ENCODE results near the gene SPATA2. TPM values are rescaled to one million over a fixed set of nuclear protein-coding genes. Genes with fewer than 3 reads are reported as not detected.

SPATA2 gene
- total and polyA plus RNA-seq, 2 of the 8 experiments (the other 6 are each of a cell fraction or from before 2014, with no cell fraction given) = 11.0 to 13.0 TPM

GRCh38 chr20:49893242-49894072 is 21.9 kb downstream of the SPATA2 start:
- no peak overlapping the region for H3K14ac ChIP-seq (ENCODE audit: insufficient read length)
- no peak overlapping the region for H2BK12ac ChIP-seq (ENCODE audit: low read depth, low read length)
- H2BK15ac ChIP-seq (ENCODE audit: low read length) = no peak overlapping the region
- TF ChIP-seq SIX5 (IDR thresholded peaks at IDR 0.05; ENCODE audit: low read depth, low read length) = no peak
- no peak for TF ChIP-seq POU5F1 (IDR thresholded peaks at IDR 0.05; ENCODE audit: low read depth, low read length)
- no peak for TF ChIP-seq ZNF274 (IDR thresholded peaks at IDR 0.05; ENCODE audit: borderline replicate concordance, extremely low read depth, low read length)
- no peak for TF ChIP-seq TAF7 (optimal IDR thresholded peaks at IDR 0.05; ENCODE audit: borderline replicate concordance, low read depth, low read length)
- no peak for TF ChIP-seq SUZ12 (IDR thresholded peaks at IDR 0.05; ENCODE audit: low read length)
- no peak for TF ChIP-seq POLR2A (IDR thresholded peaks at IDR 0.05; ENCODE audit: control extremely low read depth in 1 of 2, low read depth in 2 of 2, low read length in 2 of 2)
- no peak for TF ChIP-seq NANOG (IDR thresholded peaks at IDR 0.05; ENCODE audit: insufficient read depth, low read depth, low read length, poor library complexity, severe bottlenecking)
- TF ChIP-seq POLR2AphosphoS5 (IDR thresholded peaks at IDR 0.05; ENCODE audit: low read depth, low read length) = no peak
- TF ChIP-seq HDAC2 (IDR thresholded peaks at IDR 0.05; ENCODE audit: borderline replicate concordance in 1 of 2, low read depth in 2 of 2, low read length in 2 of 2) = no peak
- no peak for TF ChIP-seq SIN3A (conservative IDR thresholded peaks at IDR 0.05 in 1 of 2, IDR thresholded peaks at IDR 0.05 in 1 of 2; ENCODE audit: low read depth in 1 of 2, low read length in 2 of 2)
- no peak for FAIRE-seq
- H3K4me1 ChIP-seq (replicated peaks in 1 of 4; ENCODE audit: control insufficient read depth in 3 of 4, insufficient read depth in 4 of 4, low read length in 3 of 4) = peaks cover 0 to 16% (median 10%) of the 10 kb centered on the region in 4 experiments; a peak in 5 of 7 replicates
- H3K36me3 ChIP-seq (ENCODE audit: control insufficient read depth in 2 of 4, insufficient read depth in 4 of 4, low read length in 3 of 4) = no peaks in the 10 kb centered on the region
- no peaks in the 10 kb centered on the region for H3K79me2 ChIP-seq (ENCODE audit: control insufficient read depth in 1 of 2, insufficient read depth in 2 of 2, low read length in 2 of 2)
- no peak overlapping the region for H2BK5ac ChIP-seq (ENCODE audit: low read depth, low read length)
- H2AFZ ChIP-seq (ENCODE audit: low read length) = no peak overlapping the region
- H3K4me3 ChIP-seq (ENCODE audit: extremely low read depth in 1 of 4, insufficient read depth in 2 of 4, low read depth in 3 of 4, low read length in 4 of 4) = no peak overlapping the region
- H4K20me1 ChIP-seq (replicated peaks in 1 of 2; ENCODE audit: control insufficient read depth in 1 of 2, insufficient read depth in 2 of 2, low read length in 2 of 2) = peaks cover 0 to 2% of the 10 kb centered on the region in 2 experiments
- H3K27ac ChIP-seq (ENCODE audit: low read depth, low read length) = no peak overlapping the region
- POLR2A ChIA-PET (ENCODE audit: partially characterized antibody) = interaction anchor here (0.9 to 3.5 kb wide), 5 partner anchors 8 to 325 kb away, joined by 3 to 17 read pairs (median 7); partner anchors contain the start of gene SPATA2
- no peak overlapping the region for H3K9ac ChIP-seq (replicated peaks in 1 of 4; ENCODE audit: extremely low read depth in 1 of 4, low read depth in 3 of 4, low read length in 3 of 4)
- no peak overlapping the region for H2BK20ac ChIP-seq (ENCODE audit: low read length)
- H3K18ac ChIP-seq (ENCODE audit: extremely low read depth, low read length) = no peak overlapping the region
- no peak overlapping the region for H3K4me2 ChIP-seq (ENCODE audit: insufficient read depth in 1 of 2, low read depth in 2 of 2, low read length in 2 of 2)
- no peaks in the 10 kb centered on the region for H3K23me2 ChIP-seq (ENCODE audit: low read depth, low read length)
- no peaks in the 10 kb centered on the region for H3K27me3 ChIP-seq (replicated peaks in 1 of 4; ENCODE audit: control insufficient read depth in 3 of 4, extremely low read depth in 1 of 4, insufficient read depth in 3 of 4, low read length in 3 of 4)
- H4K5ac ChIP-seq (ENCODE audit: insufficient read length, low read depth, low read length) = no peak overlapping the region
- no peak overlapping the region for H2AK5ac ChIP-seq (ENCODE audit: low read depth, low read length)
- H3K23ac ChIP-seq (ENCODE audit: insufficient read length) = no peak overlapping the region
- H4K8ac ChIP-seq (ENCODE audit: extremely low read depth, insufficient read depth, low read length) = no peak overlapping the region
- no peak overlapping the region for H3K56ac ChIP-seq (replicated peaks; ENCODE audit: insufficient read length, low read depth, low read length)
- H3K79me1 ChIP-seq (ENCODE audit: low read depth, low read length) = no peaks in the 10 kb centered on the region
- H3K9me3 ChIP-seq (ENCODE audit: insufficient read depth in 2 of 2, low read depth in 1 of 2, low read length in 1 of 2) = no peaks in the 10 kb centered on the region
- CTCF ChIA-PET (ENCODE audit: partially characterized antibody) = interaction anchor here (0.9 to 12.8 kb wide), 9 partner anchors 13 to 352 kb away, joined by 3 to 199 read pairs (median 50); no protein-coding TSS in a partner anchor
- DNase-seq (ENCODE audit: low read depth in 1 of 2, low spot score in 2 of 2) = no peak
- H4K91ac ChIP-seq (replicated peaks; ENCODE audit: insufficient read length, low read length) = no peak overlapping the region
- 86% methylated on average over 10 of the region's 12 CpGs; no CpG with 5 or more reads in 1 of the 2 experiments for WGBS, 2 experiments (ENCODE audit: extremely low coverage in 1 of 2, insufficient coverage in 1 of 2, insufficient read length in 1 of 2, insufficient replicate concordance in 2 of 2, low coverage in 1 of 2, low lambda C conversion rate in 2 of 2, missing lambda C conversion rate in 1 of 2)
- no peak overlapping the region for H3K4ac ChIP-seq (replicated peaks; ENCODE audit: insufficient read length, low read depth, low read length)
- H2BK120ac ChIP-seq (replicated peaks; ENCODE audit: low read depth, low read length) = no peak overlapping the region

All from H1 (cell line).